Right kidney (tissue), 1 donor: Measurements from ENCODE around the gene PARK7.
"Not testable (repeated sequence)": the region's sequence is repeated elsewhere in the genome, so short reads cannot be mapped to it uniquely, and the experiment has no call there.

ENCODE experiments used
- DNase-seq: peaks from one replicate; pipeline ENCODE4 v3.0.0-alpha.2; 2016

Gene PARK7

DNA sequence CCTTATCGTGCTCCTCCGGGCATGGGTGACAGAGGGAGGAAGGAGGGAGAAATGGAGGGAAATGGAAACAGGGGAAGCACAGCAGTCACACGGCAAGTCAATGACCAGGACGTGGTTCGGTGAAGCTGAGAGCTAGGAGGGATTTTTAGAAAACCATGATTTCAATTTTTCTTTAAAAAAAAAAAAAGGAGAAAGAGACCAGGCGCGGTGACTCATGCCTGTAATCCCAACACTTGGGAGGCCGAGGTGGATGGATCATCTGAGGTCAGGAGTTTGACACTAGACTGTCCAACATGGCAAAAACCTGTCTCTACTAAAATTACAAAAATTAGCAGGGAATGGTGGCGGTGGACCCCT lies 20.1 kb upstream of the PARK7 start:
- DNase-seq: no peak

DNA sequence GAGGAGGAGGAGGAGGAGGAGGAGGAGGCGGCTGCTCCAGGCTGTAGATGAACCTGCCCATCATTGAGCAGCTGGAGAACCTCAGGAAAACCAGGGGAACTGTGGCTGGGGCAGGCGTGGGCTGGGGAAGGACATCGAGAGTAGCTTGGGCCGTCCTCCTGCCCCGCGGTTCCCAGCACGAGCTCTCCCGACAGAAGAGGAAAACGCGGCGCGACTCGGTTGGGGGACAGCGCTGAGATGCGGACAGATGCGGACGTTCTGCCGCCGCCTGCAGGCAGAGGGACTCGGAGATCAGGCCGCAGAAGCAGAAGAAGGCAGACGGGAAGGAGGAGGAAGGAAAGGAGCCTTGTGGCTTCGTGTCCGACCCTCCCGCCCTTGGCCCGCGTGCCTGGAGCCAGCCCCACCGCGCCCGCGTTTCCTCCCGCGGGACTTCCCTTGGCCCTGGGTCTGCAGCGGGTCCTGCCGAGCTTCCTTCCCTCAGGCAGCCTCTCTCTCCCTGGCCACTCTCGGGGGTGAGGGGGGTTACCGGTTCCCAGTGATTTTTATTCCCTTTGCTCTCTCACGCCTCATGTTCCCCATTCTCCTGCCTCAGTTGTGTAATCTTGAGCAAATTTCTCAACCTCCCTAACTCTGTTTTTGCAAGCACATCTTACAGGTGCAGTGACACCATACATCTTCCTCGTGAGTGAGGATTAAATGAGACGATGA lies 19.1 kb upstream of the PARK7 start:
- peak; percentile 60 for DNase-seq

DNA sequence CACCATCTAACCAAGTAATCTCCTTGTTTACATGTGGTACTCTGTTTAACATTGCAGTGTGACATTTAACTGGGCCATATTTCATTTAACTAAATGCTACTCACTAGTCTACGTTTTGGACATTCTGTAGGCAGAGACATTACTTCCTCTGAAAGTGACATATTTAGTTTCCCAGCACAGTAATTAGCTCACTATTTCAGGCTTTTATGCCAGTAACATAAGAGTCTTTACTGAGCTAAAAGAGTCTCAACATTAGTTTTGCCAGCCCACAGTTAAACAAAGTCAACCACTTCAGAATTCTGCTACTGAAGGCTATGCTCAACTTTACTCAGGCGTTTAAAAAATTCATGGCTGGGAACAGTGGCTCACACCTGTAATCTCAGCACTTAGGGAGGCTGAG lies 18.3 kb upstream of the PARK7 start:
- DNase-seq: no peak

DNA sequence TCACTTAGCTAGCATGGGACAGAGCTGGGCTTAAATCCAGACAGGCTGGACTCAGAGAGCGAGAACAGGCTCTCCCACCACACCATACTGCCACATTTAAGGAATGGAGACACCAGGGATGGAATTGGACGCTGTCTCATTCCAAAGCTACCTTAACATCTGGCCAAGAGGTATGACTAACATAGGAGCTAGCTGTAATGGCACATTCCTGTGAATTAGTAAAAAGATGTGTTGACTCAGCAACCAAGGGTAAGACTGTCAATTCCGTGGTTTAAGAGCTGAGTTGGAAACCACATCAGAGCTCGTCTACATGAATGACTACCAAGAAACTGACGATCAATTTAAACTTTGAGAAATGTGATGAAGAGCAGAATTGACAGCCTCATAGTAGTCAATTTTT lies 12.6 kb upstream of the PARK7 start:
- no peak for DNase-seq

- not testable (repeated sequence) for DNase-seq
These were observed 8.7 kb upstream of the PARK7 start for GRCh38 chr1:7952791-7953190.

DNA sequence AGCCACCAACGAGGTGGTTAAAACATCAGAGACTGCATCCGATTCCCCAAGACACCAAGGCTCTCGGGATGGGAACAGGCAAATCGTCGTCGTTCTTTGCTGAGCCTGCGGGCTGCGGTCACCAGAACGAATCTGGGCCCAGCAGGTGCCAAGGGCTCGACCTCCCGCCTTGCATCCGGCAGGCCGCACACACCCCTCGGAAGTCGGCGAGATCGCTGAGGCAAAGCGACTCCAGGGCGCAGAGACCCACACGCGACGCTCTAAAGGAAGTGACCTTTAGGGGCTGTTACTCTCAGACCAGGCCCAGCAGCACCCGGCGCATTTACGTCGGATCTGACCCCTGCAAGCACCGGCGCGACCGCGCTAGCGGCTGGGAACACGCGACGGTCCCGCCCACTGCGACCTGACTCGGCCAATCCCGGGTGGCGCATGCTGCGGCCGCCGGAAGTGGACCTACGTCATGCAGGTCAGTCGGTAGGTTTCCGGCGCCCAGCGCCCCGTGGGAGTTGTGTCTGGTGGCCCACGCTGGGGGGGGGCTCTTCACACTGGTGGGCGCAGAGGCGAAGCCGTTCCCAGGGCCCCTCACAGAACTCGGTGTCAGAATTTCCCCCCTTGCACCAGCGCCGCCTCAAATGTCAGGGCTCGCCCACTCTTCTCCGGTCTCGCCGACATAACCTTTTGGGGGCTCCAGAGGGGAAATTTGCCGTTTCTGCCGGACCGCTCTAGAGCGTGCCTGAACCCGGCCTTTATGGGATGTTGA lies 7.5 kb upstream of the PARK7 start:
- peak; percentile 92 for DNase-seq

- no peak for DNase-seq
These were observed 6.8 kb upstream of the PARK7 start for GRCh38 chr1:7954683-7955082.

- no peak for DNase-seq
These were observed 5.1 kb upstream of the PARK7 start for GRCh38 chr1:7956218-7957032.

- DNase-seq: no peak
These were observed 1.3 kb upstream of the PARK7 start for GRCh38 chr1:7960165-7960564.

DNA sequence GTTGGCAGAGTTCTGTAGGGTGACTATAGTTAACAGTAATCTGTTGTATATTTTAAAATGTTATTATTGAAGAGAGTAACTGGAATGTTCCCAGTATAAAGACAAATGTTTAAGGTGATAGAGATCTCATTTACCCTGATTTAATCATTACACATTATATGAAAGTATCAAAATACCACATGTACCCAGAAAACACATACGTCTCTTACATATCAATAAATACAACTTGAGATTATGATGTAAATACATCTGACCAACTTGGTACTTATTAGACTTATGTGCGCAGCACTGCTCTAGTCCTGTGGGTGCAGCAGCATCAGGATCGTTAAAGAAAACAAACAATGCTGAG lies 670 bp upstream of the PARK7 start:
- no peak for DNase-seq

DNA sequence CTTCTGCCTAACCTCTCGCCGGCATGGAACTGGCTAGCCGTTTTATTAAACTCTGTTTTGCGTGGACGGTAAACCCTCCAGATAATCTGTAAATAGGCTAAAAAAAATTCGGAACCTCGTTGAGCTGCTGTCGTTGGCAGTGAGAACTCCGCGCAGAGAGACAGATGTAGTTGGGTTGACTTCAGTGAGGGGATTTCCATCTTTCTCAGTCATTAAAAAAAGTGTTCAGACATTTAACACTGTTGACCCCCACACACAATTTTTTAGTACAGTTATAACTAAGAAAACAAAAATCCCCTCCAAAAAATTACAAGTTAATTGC lies 464 bp downstream of the PARK7 start:
- no peak for DNase-seq

- no peak for DNase-seq
These were observed 1.3 kb downstream of the PARK7 start for GRCh38 chr1:7962636-7963377.

DNA sequence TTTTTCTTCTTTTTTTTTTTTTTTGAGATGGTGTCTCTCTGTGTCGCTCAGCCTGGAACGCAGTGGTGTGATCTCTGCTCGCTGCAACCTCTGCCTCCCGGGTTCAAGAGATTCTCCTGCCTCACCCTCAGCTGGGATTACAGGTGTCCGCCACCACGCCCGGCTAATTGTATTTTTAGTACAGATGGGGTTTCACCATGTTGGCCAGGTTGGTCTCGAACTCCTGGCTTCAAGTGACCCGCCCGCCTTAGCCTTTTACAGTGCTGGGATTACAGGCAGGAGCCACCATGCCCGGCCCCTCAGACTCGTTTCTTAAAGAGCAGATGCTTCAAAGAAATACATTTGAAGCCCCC lies 1.8 kb downstream of the PARK7 start:
- DNase-seq: not testable (repeated sequence)

DNA sequence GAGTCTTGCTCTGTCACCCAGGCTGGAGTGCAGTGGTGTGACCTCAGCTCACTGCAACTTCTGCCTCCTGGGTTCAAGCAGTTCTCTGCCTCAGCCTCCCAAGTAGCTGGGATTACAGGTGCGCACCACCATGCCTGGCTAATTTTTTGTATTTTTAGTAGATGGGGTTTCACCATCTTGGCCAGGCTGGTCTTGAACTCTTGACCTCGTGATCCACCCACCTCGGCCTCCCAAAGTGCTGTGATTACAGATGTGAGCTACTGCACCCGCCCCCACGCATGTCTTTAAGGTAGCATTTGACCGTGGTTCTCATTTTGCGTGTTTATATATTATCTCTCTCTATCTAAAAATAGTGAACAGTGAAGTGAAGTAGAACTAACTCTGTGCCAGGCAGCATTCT lies 2.3 kb downstream of the PARK7 start:
- DNase-seq: not testable (repeated sequence)

- DNase-seq: no peak
These were observed 3.0 kb downstream of the PARK7 start for GRCh38 chr1:7964476-7964875.

- no peak for DNase-seq
These were observed 5.7 kb downstream of the PARK7 start for GRCh38 chr1:7967196-7967595.

DNA sequence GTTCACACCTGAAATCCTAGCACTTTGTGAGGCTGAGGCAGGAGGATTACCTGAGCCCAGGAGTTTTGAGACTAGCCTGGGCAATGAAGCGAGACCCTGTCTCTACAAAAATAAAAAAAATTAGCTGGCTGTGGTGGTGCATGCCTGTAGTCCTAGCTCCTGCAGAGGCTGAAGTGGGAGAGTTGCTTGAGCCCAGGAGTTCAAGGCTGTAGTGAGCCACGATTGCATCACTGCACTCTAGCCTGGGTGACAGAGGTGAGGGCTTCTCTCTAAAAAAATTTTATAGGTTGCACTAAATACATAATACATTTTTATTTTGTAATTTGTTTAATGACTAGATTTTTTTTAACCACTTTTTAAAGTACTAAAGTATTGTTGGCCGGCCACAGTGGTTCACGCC lies 6.1 kb downstream of the PARK7 start:
- DNase-seq: no peak

DNA sequence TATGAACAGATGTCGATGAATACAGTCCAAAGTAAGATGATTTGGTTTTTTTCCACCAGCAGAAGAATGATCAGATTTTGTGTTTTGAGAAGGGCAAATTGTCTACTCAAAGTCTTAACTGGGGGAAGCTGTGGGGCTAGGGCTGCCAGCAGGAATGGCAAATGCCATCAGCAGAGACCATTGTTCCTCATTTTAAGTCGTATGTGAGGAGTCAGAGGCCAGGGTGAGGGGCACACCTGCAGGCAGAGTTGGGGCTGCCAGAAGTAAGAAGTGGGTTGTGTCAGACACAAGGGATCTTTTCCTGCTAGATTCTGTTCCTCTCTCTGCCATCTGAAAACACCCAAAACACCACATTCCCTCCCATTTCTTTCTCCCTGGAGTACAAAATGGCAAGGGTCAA lies 8.7 kb downstream of the PARK7 start:
- no peak for DNase-seq

DNA sequence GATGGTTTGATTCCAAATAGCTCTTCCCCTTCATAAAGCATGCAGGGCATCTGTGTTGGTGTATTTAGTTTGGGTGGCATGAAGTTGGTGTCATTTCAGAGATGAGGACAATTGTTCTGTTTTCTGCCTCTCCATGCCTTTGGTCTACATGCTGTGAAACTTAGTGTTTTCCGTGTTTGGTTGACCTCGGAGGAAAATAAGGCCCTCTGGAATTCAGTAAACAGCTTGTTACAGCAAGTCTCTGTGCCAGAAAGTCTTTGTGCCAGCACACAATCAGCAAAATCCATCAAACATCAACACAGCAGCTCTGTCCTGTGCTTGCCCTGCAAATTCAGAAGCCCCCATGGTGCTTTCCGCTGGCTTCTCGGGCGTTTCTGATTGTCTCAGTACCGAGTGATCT lies 9.5 kb downstream of the PARK7 start:
- no peak for DNase-seq

- no peak for DNase-seq
These were observed 10.8 kb downstream of the PARK7 start for GRCh38 chr1:7972285-7972684.

DNA sequence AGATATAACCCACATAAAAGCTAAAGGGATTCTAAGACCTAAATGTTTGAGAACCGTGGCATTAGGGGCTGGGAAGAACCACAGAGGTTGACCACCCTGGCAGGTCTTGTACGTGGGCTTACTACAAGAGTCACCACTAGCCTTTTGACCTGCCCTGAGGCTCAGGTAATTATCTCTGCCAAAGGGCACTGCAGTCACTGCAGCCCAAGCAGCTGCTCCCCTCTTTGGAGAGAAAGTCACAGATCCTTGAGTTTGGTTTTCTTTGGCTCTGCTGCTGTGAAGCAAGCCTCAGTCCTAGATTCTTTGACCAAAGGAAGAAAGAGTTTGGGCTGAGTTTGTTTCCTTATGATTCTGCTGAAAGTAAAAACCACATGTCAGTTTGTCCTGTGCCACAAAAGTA lies 11.6 kb downstream of the PARK7 start:
- DNase-seq: no peak

DNA sequence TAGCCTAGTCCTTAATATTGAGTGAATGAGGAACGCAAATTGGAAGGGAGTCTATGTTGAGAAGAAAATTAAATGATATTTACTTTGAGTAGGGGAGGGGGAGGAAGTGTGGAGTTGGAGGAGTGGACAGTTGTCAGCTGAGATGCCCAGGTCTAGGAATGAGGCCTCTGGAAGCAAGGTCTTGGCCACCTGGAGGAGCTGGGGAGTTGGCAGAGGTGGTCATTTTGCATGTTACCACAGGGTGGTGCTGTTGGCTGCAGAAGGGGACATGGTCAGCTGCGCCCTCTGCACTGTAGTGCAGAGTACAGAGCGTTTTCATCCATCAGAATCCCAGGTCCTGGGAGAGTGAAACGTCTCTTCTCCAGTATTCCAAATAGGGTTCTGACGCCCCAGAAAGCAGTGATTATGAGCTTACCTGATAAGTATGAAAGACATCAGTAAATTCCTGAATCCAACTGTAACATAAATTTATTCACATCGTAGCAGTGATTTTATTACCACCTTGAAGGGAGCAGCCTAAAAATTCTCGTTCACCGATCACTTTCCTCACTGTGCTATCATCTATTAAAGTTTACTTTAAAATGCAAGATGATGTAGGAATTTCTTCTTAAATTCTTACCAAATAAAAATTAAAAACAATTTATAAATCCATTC lies 13.8 kb downstream of the PARK7 start:
- DNase-seq: peak; percentile 57

- no peak for DNase-seq
These were observed 19.5 kb downstream of the PARK7 start for GRCh38 chr1:7980984-7981383.
